ENCODE data around the gene MTRF1L.

MTRF1L gene

GRCh38 chr6:152950240-152950639 is 52.3 kb downstream of the MTRF1L start:
- TF ChIP-seq CTCF (IDR thresholded peaks at IDR 0.05; ENCODE audit: low read depth, low read length) = no peak
- no peak for DNase-seq (ENCODE audit: extremely low read depth, low read depth)

- peak; percentile 65 for TF ChIP-seq CTCF (IDR thresholded peaks at IDR 0.05; ENCODE audit: low read depth, low read length)
- DNase-seq (ENCODE audit: extremely low read depth, low read depth) = no peak
These were observed 54.2 kb downstream of the MTRF1L start for GRCh38 chr6:152948150-152948768.

- no peak for TF ChIP-seq CTCF (IDR thresholded peaks at IDR 0.05; ENCODE audit: low read depth, low read length)
- no peak for DNase-seq (ENCODE audit: extremely low read depth, low read depth)
These were observed 55.5 kb downstream of the MTRF1L start for GRCh38 chr6:152946995-152947394.

GRCh38 chr6:152946484-152946883 is 56.0 kb downstream of the MTRF1L start:
- no peak for TF ChIP-seq CTCF (IDR thresholded peaks at IDR 0.05; ENCODE audit: low read depth, low read length)
- DNase-seq (ENCODE audit: extremely low read depth, low read depth) = no peak

- DNase-seq (ENCODE audit: extremely low read depth, low read depth) = no peak
- no peak for TF ChIP-seq CTCF (IDR thresholded peaks at IDR 0.05; ENCODE audit: low read depth, low read length)
These were observed 59.1 kb downstream of the MTRF1L start for GRCh38 chr6:152943260-152943897.

- no peak for TF ChIP-seq CTCF (IDR thresholded peaks at IDR 0.05; ENCODE audit: low read depth, low read length)
- no peak for DNase-seq (ENCODE audit: extremely low read depth, low read depth)
These were observed 60.1 kb downstream of the MTRF1L start for GRCh38 chr6:152942319-152942869.

GRCh38 chr6:152941746-152942145 is 60.8 kb downstream of the MTRF1L start:
- no peak for TF ChIP-seq CTCF (IDR thresholded peaks at IDR 0.05; ENCODE audit: low read depth, low read length)
- no peak for DNase-seq (ENCODE audit: extremely low read depth, low read depth)

Measured in AG09319 (cell line).